Astrocyte (in vitro differentiated cells and primary cell): ENCODE measurements around the gene SLC38A10.

ENCODE experiments used
- EZH2 ChIP-seq: IDR thresholded peaks from 2 replicates; pipeline ENCODE4 v1.6.1; 2012; ENCODE audit warnings: mild to moderate bottlenecking, low read length, inconsistent platforms; ENCODE audit not compliant: insufficient read depth
- TF ChIP-seq, protein P1 (sequence below): IDR thresholded peaks from 2 replicates; pipeline ENCODE4 v1.5.1; 2011; ENCODE audit warnings: low read depth, mild to moderate bottlenecking, inconsistent platforms, low read length, moderate library complexity; ENCODE audit not compliant: insufficient read depth

DNA sequence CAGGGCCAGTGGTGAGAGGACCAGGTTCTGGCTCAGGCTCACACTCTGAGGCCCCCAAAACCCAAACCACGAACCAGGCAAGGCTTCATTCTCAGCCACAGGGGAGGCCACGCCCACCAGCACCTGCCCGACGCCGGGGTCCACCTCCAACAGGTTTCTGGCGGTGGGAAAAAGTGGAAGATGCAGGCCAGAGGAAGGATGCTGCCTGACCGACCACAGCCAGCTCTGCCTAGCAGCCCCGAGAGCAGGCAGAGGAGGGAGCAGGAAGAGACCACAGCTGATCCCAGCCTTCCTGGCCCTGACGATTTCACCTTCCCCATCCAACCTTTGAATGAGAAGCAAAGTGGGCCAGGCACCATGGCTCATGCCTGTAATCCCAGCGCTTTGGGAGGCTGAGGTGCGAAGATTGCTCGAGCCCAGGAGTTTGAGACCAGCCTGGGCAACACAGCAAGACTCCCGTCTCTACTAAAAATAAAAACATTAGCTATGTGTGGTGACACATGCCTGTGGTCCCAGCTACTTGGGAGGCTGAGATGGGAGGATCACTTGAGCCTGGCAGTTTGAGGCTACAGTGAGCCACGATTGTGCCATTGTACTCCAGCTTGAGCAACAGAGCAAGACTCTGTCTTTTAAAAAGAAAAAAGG lies 30.7 kb upstream of the SLC38A10 start:
- TF ChIP-seq, protein P1, sequence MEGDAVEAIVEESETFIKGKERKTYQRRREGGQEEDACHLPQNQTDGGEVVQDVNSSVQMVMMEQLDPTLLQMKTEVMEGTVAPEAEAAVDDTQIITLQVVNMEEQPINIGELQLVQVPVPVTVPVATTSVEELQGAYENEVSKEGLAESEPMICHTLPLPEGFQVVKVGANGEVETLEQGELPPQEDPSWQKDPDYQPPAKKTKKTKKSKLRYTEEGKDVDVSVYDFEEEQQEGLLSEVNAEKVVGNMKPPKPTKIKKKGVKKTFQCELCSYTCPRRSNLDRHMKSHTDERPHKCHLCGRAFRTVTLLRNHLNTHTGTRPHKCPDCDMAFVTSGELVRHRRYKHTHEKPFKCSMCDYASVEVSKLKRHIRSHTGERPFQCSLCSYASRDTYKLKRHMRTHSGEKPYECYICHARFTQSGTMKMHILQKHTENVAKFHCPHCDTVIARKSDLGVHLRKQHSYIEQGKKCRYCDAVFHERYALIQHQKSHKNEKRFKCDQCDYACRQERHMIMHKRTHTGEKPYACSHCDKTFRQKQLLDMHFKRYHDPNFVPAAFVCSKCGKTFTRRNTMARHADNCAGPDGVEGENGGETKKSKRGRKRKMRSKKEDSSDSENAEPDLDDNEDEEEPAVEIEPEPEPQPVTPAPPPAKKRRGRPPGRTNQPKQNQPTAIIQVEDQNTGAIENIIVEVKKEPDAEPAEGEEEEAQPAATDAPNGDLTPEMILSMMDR, result no peak
- TF ChIP-seq EZH2, result no peak
